ENCODE data around the gene BDH1.

- TF ChIP-seq CTCF (conservative IDR thresholded peaks at IDR 0.05; ENCODE audit: low read depth, low read length) (no peak), EZH2 (IDR thresholded peaks at IDR 0.05; ENCODE audit: borderline replicate concordance, low read depth, low read length, poor library complexity, severe bottlenecking) (no peak)
Measured at GRCh38 chr3:197480320-197480719, 75.4 kb downstream of the BDH1 start.

Data from A673 (cell line).